ENCODE data around the gene GNAT3. TPM values are rescaled to one million over a fixed set of nuclear protein-coding genes. Genes with fewer than 3 reads are reported as not detected.

GNAT3 gene
- total RNA-seq, 1 experiment from 2014 or later = not detected

- Histone ChIP-seq H3K36me3 (ENCODE audit: control insufficient read depth in 1 of 2, insufficient read depth in 2 of 2, low read length in 2 of 2) (no peaks in the 10 kb centered on the region), H3K27me3 (ENCODE audit: insufficient read depth, low read length) (no peaks in the 10 kb centered on the region), H3K4me3 (replicated peaks in 1 of 2; ENCODE audit: low read depth in 1 of 2, low read length in 2 of 2) (no peak overlapping the region), H3K4me1 (ENCODE audit: control insufficient read depth in 1 of 2, insufficient read depth in 2 of 2, low read length in 2 of 2) (no peaks in the 10 kb centered on the region), H3K9me2 (ENCODE audit: insufficient read depth) (no peaks in the 10 kb centered on the region), H3K9me3 (ENCODE audit: control insufficient read depth in 1 of 2, insufficient read depth in 1 of 2, low read depth in 1 of 2, low read length in 2 of 2) (no peaks in the 10 kb centered on the region), H4K20me1 (ENCODE audit: insufficient read depth) (no peaks in the 10 kb centered on the region), H3K9ac (ENCODE audit: low read length) (no peak overlapping the region), H3K79me2 (ENCODE audit: insufficient read depth, low read length) (no peaks in the 10 kb centered on the region), H3K27ac (ENCODE audit: low read depth, low read length) (no peak overlapping the region), H3K4me2 (ENCODE audit: low read length) (no peak overlapping the region), H2AFZ (ENCODE audit: low read depth, low read length, poor library complexity, severe bottlenecking) (no peak overlapping the region)
- POLR2A ChIA-PET = no interaction called here
- no peak for TF ChIP-seq CBX3 (IDR thresholded peaks at IDR 0.05; ENCODE audit: low read depth)
- intact Hi-C loops (cut with micrococcal nuclease) = no loop called here
- ATAC-seq (no peak), DNase-seq (ENCODE audit: low read depth, low spot score) (no peak)
- no TSS peak for BruUV-seq (replicated peaks)
- RAD21 ChIA-PET (ENCODE audit: low non-redundant PET in 1 of 2, low total read pairs in 2 of 2, uncharacterized antibody in 2 of 2, unreplicated experiment in 2 of 2) = no interaction called here
- CTCF ChIA-PET = interaction anchor here (1.9 kb wide), 1 partner anchor 225 kb away, joined by 5 read pairs; no protein-coding TSS in a partner anchor
These were observed 77.8 kb downstream of the GNAT3 start for GRCh38 chr7:80434047-80434446.

GRCh38 chr7:80432166-80432565, 79.7 kb downstream of the GNAT3 start:
- no TSS peak for BruUV-seq (replicated peaks)
- intact Hi-C loops (cut with micrococcal nuclease) = no loop called here
- no peak for TF ChIP-seq ZNF274 (IDR thresholded peaks at IDR 0.05; ENCODE audit: low read depth, low read length)
- TF ChIP-seq FOSL1 (IDR thresholded peaks at IDR 0.05; ENCODE audit: low read depth) = no peak
- no peaks in the 10 kb centered on the region for H3K9me2 ChIP-seq (ENCODE audit: insufficient read depth)
- RAD21 ChIA-PET (ENCODE audit: low non-redundant PET in 1 of 2, low total read pairs in 2 of 2, uncharacterized antibody in 2 of 2, unreplicated experiment in 2 of 2) = no interaction called here
- POLR2A ChIA-PET = no interaction called here
- H4K20me1 ChIP-seq (ENCODE audit: insufficient read depth) = no peaks in the 10 kb centered on the region
- H2AFZ ChIP-seq (ENCODE audit: low read depth, low read length, poor library complexity, severe bottlenecking) = no peak overlapping the region
- H3K4me3 ChIP-seq (replicated peaks in 1 of 2; ENCODE audit: low read depth in 1 of 2, low read length in 2 of 2) = no peak overlapping the region
- H3K9ac ChIP-seq (ENCODE audit: low read length) = no peak overlapping the region
- DNase-seq (ENCODE audit: low read depth, low spot score) (no peak), ATAC-seq (no peak)
- H3K9me3 ChIP-seq (ENCODE audit: control insufficient read depth in 1 of 2, insufficient read depth in 1 of 2, low read depth in 1 of 2, low read length in 2 of 2) = no peaks in the 10 kb centered on the region
- no peak overlapping the region for H3K27ac ChIP-seq (ENCODE audit: low read depth, low read length)
- H3K36me3 ChIP-seq (ENCODE audit: control insufficient read depth in 1 of 2, insufficient read depth in 2 of 2, low read length in 2 of 2) = no peaks in the 10 kb centered on the region
- no peak overlapping the region for H3K4me2 ChIP-seq (ENCODE audit: low read length)
- no peaks in the 10 kb centered on the region for H3K79me2 ChIP-seq (ENCODE audit: insufficient read depth, low read length)
- H3K4me1 ChIP-seq (ENCODE audit: control insufficient read depth in 1 of 2, insufficient read depth in 2 of 2, low read length in 2 of 2) = peaks cover 0 to 7% of the 10 kb centered on the region in 2 experiments; a peak in 1 of 4 replicates
- CTCF ChIA-PET = no interaction called here
- no peaks in the 10 kb centered on the region for H3K27me3 ChIP-seq (ENCODE audit: insufficient read depth, low read length)

DNA sequence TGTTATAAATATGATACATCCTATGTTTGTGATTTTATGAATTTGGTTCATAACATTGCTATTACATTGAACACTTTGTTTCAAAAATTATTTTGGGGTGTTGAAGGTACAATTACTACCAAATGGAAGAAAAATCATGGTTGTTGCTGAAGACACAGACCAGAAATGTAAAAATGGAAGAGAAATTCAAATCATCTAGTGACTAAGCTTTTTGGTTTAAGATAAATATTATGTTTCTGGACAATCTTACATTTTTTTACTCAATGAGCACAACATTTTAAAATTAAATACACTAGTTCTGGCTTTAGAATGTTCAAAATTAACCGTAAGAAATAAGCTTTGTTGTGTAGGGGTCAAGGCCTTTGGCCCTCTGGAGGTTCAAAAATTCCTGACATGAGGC, 82.7 kb downstream of the GNAT3 start:
- H3K27me3 ChIP-seq (ENCODE audit: insufficient read depth, low read length) = no peaks in the 10 kb centered on the region
- no TSS peak for BruUV-seq (replicated peaks)
- H3K4me2 ChIP-seq (ENCODE audit: low read length) = no peak overlapping the region
- DNase-seq (ENCODE audit: low read depth, low spot score) (no peak), ATAC-seq (no peak)
- no peaks in the 10 kb centered on the region for H3K9me3 ChIP-seq (ENCODE audit: control insufficient read depth in 1 of 2, insufficient read depth in 1 of 2, low read depth in 1 of 2, low read length in 2 of 2)
- H2AFZ ChIP-seq (ENCODE audit: low read depth, low read length, poor library complexity, severe bottlenecking) = no peak overlapping the region
- no peak overlapping the region for H3K4me3 ChIP-seq (replicated peaks in 1 of 2; ENCODE audit: low read depth in 1 of 2, low read length in 2 of 2)
- no peaks in the 10 kb centered on the region for H3K9me2 ChIP-seq (ENCODE audit: insufficient read depth)
- intact Hi-C loops (cut with micrococcal nuclease) = loop anchor here (5.0 kb wide), 3 partner anchors 493 to 1043 kb away; no protein-coding TSS in a partner anchor
- H3K79me2 ChIP-seq (ENCODE audit: insufficient read depth, low read length) = no peaks in the 10 kb centered on the region
- ChIA-PET POLR2A (no interaction called here), CTCF (interaction anchor here (0.6 to 3.3 kb wide), 10 partner anchors 9 to 1041 kb away, joined by 3 to 23 read pairs (median 6); no protein-coding TSS in a partner anchor), RAD21 (ENCODE audit: low non-redundant PET in 1 of 2, low total read pairs in 2 of 2, uncharacterized antibody in 2 of 2, unreplicated experiment in 2 of 2) (no interaction called here)
- H3K9ac ChIP-seq (ENCODE audit: low read length) = no peak overlapping the region
- H3K36me3 ChIP-seq (ENCODE audit: control insufficient read depth in 1 of 2, insufficient read depth in 2 of 2, low read length in 2 of 2) = no peaks in the 10 kb centered on the region
- H3K4me1 ChIP-seq (ENCODE audit: control insufficient read depth in 1 of 2, insufficient read depth in 2 of 2, low read length in 2 of 2) = peaks cover 0 to 7% of the 10 kb centered on the region in 2 experiments; a peak in 1 of 4 replicates
- H4K20me1 ChIP-seq (ENCODE audit: insufficient read depth) = no peaks in the 10 kb centered on the region
- H3K27ac ChIP-seq (ENCODE audit: low read depth, low read length) = no peak overlapping the region
- no peak for TF ChIP-seq JUND (IDR thresholded peaks at IDR 0.05)
- no peak for TF ChIP-seq ZNF274 (IDR thresholded peaks at IDR 0.05; ENCODE audit: low read depth, low read length)
- no peak for TF ChIP-seq POLR2A (IDR thresholded peaks at IDR 0.05; ENCODE audit: borderline replicate concordance, extremely low read depth, insufficient read depth, insufficient read length)
- TF ChIP-seq CTCF (IDR thresholded peaks at IDR 0.05 in 2 of 3, conservative IDR thresholded peaks at IDR 0.05 in 1 of 3; ENCODE audit: borderline replicate concordance in 1 of 3, insufficient read depth in 1 of 3, low read depth in 2 of 3, low read length in 2 of 3) = no peak
- TF ChIP-seq YY1 (IDR thresholded peaks at IDR 0.05; ENCODE audit: extremely low read depth, insufficient replicate concordance, low read depth, low read length) = no peak
- no peak for TF ChIP-seq POLR2AphosphoS5 (IDR thresholded peaks at IDR 0.05; ENCODE audit: low read depth, low read length)
- TF ChIP-seq TCF7L2 (IDR thresholded peaks at IDR 0.05; ENCODE audit: borderline replicate concordance, extremely low read depth, insufficient read depth, insufficient read length) = no peak

All from HCT116 (cell line).